ENCODE measurements around the gene FAM114A2.

FAM114A2 gene

GRCh38 chr5:154010660-154011059, 28.1 kb downstream of the FAM114A2 start:
- TF ChIP-seq POLR2AphosphoS5 (IDR thresholded peaks at IDR 0.05; ENCODE audit: borderline replicate concordance, low read depth, low read length) (no peak), FOXP2 (optimal IDR thresholded peaks at IDR 0.05; ENCODE audit: control extremely low read depth, extremely low read length, insufficient read depth) (no peak), EZH2 (IDR thresholded peaks at IDR 0.05) (no peak)
- H3K36me3 ChIP-seq (ENCODE audit: insufficient read depth, low read length): no peaks in the 10 kb centered on the region
- no peaks in the 10 kb centered on the region for H3K9me3 ChIP-seq (ENCODE audit: low read depth, low read length)
- no peak for DNase-seq (ENCODE audit: low read depth, low spot score)
- H3K4me3 ChIP-seq: no peak overlapping the region
- no peak overlapping the region for H3K27ac ChIP-seq
- H3K9ac ChIP-seq (ENCODE audit: insufficient read length): no peak overlapping the region

- DNase-seq (ENCODE audit: low read depth, low spot score): no peak
- no peak for TF ChIP-seq POLR2AphosphoS5 (IDR thresholded peaks at IDR 0.05; ENCODE audit: borderline replicate concordance, low read depth, low read length)
- TF ChIP-seq EZH2 (IDR thresholded peaks at IDR 0.05): no peak
- no peak for TF ChIP-seq FOXP2 (optimal IDR thresholded peaks at IDR 0.05; ENCODE audit: control extremely low read depth, extremely low read length, insufficient read depth)
- no peaks in the 10 kb centered on the region for H3K36me3 ChIP-seq (ENCODE audit: insufficient read depth, low read length)
- no peak overlapping the region for H3K27ac ChIP-seq
- no peaks in the 10 kb centered on the region for H3K9me3 ChIP-seq (ENCODE audit: low read depth, low read length)
- H3K4me3 ChIP-seq: no peak overlapping the region
- no peak overlapping the region for H3K9ac ChIP-seq (ENCODE audit: insufficient read length)
Observed at GRCh38 chr5:154005648-154006047, 33.1 kb downstream of the FAM114A2 start.

GRCh38 chr5:154002511-154003020, 36.1 kb downstream of the FAM114A2 start:
- Histone ChIP-seq H3K9me3 (ENCODE audit: low read depth, low read length) (no peaks in the 10 kb centered on the region), H3K36me3 (ENCODE audit: insufficient read depth, low read length) (peaks cover 8% of the 10 kb centered on the region; the same call in 1 of the 2 replicates), H3K4me3 (no peak overlapping the region), H3K27ac (0 out of 2 replicates have a peak overlapping the region, but pooled peaks have one; percentile 55), H3K9ac (ENCODE audit: insufficient read length) (no peak overlapping the region)
- DNase-seq (ENCODE audit: low read depth, low spot score): no peak
- TF ChIP-seq EZH2 (IDR thresholded peaks at IDR 0.05) (no peak), FOXP2 (optimal IDR thresholded peaks at IDR 0.05; ENCODE audit: control extremely low read depth, extremely low read length, insufficient read depth) (no peak)

DNA sequence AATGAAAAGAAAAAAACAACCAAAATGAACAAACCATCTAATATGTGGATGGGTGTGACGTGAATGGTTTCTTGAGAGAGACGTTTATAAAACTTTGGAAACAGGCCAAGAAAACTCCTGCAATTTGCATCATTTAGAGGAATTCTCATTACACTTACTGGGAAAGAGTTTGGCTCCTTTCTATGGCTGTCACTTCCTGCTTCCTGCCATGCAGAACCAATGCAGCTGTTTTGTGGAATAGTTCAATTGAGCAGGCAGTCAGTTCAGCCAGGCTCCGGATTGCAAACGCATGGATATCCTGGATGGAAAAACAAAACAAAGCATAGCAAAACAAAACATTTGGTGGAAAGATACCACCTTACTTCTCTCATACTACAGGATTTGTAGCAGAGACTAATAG, 36.6 kb downstream of the FAM114A2 start:
- Histone ChIP-seq H3K27ac (0 out of 2 replicates have a peak overlapping the region, but pooled peaks have one; percentile 55), H3K36me3 (ENCODE audit: insufficient read depth, low read length) (peaks cover 13% of the 10 kb centered on the region; the same call in 1 of the 2 replicates), H3K9ac (ENCODE audit: insufficient read length) (no peak overlapping the region), H3K4me3 (no peak overlapping the region), H3K9me3 (ENCODE audit: low read depth, low read length) (no peaks in the 10 kb centered on the region)
- TF ChIP-seq FOXP2 (optimal IDR thresholded peaks at IDR 0.05; ENCODE audit: control extremely low read depth, extremely low read length, insufficient read depth) (no peak), POLR2AphosphoS5 (IDR thresholded peaks at IDR 0.05; ENCODE audit: borderline replicate concordance, low read depth, low read length) (no peak), EZH2 (IDR thresholded peaks at IDR 0.05) (no peak)
- DNase-seq (ENCODE audit: low read depth, low spot score): peak; percentile 47

GRCh38 chr5:154000703-154001102, 38.0 kb downstream of the FAM114A2 start:
- TF ChIP-seq EZH2 (IDR thresholded peaks at IDR 0.05) (no peak), FOXP2 (optimal IDR thresholded peaks at IDR 0.05; ENCODE audit: control extremely low read depth, extremely low read length, insufficient read depth) (no peak), POLR2AphosphoS5 (IDR thresholded peaks at IDR 0.05; ENCODE audit: borderline replicate concordance, low read depth, low read length) (no peak)
- no peak overlapping the region for H3K27ac ChIP-seq
- H3K36me3 ChIP-seq (ENCODE audit: insufficient read depth, low read length): peaks cover 14% of the 10 kb centered on the region; the same call in 1 of the 2 replicates
- H3K9me3 ChIP-seq (ENCODE audit: low read depth, low read length): no peaks in the 10 kb centered on the region
- H3K9ac ChIP-seq (ENCODE audit: insufficient read length): no peak overlapping the region
- DNase-seq (ENCODE audit: low read depth, low spot score): no peak
- H3K4me3 ChIP-seq: no peak overlapping the region

GRCh38 chr5:153999995-154000394, 38.7 kb downstream of the FAM114A2 start:
- no peak for TF ChIP-seq POLR2AphosphoS5 (IDR thresholded peaks at IDR 0.05; ENCODE audit: borderline replicate concordance, low read depth, low read length)
- no peak for TF ChIP-seq FOXP2 (optimal IDR thresholded peaks at IDR 0.05; ENCODE audit: control extremely low read depth, extremely low read length, insufficient read depth)
- no peak for TF ChIP-seq EZH2 (IDR thresholded peaks at IDR 0.05)
- H3K9ac ChIP-seq (ENCODE audit: insufficient read length): no peak overlapping the region
- H3K9me3 ChIP-seq (ENCODE audit: low read depth, low read length): no peaks in the 10 kb centered on the region
- no peak for DNase-seq (ENCODE audit: low read depth, low spot score)
- no peak overlapping the region for H3K27ac ChIP-seq
- peaks cover 14% of the 10 kb centered on the region; the same call in 1 of the 2 replicates for H3K36me3 ChIP-seq (ENCODE audit: insufficient read depth, low read length)
- H3K4me3 ChIP-seq: no peak overlapping the region

DNA sequence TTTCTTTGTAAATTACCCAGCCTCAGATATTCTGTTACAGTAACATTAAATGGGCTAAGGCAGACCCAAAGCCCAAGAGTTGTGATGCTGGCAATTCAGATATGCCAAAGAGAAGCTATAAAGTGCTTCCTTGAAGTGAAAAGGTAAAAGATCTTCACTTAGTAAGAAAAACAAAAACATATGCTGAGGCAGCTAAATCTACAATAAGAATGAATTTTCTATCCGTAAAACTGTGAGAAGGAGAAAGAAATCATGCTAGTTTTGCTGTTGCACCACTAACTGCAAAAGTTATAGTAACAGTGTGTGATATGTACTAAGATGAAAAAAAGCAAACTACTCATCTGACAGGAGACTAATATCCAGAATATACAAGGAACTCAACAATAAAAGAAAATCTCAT, 39.9 kb downstream of the FAM114A2 start:
- TF ChIP-seq EZH2 (IDR thresholded peaks at IDR 0.05) (no peak), POLR2AphosphoS5 (IDR thresholded peaks at IDR 0.05; ENCODE audit: borderline replicate concordance, low read depth, low read length) (no peak), FOXP2 (optimal IDR thresholded peaks at IDR 0.05; ENCODE audit: control extremely low read depth, extremely low read length, insufficient read depth) (no peak)
- no peaks in the 10 kb centered on the region for H3K9me3 ChIP-seq (ENCODE audit: low read depth, low read length)
- peaks cover 14% of the 10 kb centered on the region; the same call in 1 of the 2 replicates for H3K36me3 ChIP-seq (ENCODE audit: insufficient read depth, low read length)
- no peak overlapping the region for H3K9ac ChIP-seq (ENCODE audit: insufficient read length)
- DNase-seq (ENCODE audit: low read depth, low spot score): no peak
- H3K27ac ChIP-seq: no peak overlapping the region
- no peak overlapping the region for H3K4me3 ChIP-seq

DNA sequence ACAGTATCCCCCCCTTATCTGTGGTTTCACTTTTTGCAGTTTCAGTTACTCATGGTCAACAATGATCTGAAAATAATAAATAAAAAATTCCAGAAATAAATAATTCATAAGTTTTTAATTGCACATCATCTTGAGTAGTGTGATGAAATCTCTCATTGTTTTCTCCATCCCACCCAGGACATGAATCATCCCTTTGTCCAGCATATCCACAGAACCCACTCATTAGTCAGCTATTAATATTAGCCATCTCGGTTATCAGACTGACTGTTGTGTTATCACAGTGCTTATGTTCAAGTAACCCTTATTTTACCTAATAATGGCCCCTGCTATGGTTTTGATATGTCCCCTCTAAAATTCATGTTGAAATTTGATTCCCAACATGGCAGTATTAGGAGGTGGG, 40.7 kb downstream of the FAM114A2 start:
- Histone ChIP-seq H3K9ac (ENCODE audit: insufficient read length) (no peak overlapping the region), H3K4me3 (no peak overlapping the region), H3K36me3 (ENCODE audit: insufficient read depth, low read length) (peaks cover 14% of the 10 kb centered on the region; the same call in 1 of the 2 replicates), H3K27ac (no peak overlapping the region), H3K9me3 (ENCODE audit: low read depth, low read length) (no peaks in the 10 kb centered on the region)
- DNase-seq (ENCODE audit: low read depth, low spot score): no peak
- no peak for TF ChIP-seq FOXP2 (optimal IDR thresholded peaks at IDR 0.05; ENCODE audit: control extremely low read depth, extremely low read length, insufficient read depth)
- no peak for TF ChIP-seq POLR2AphosphoS5 (IDR thresholded peaks at IDR 0.05; ENCODE audit: borderline replicate concordance, low read depth, low read length)
- TF ChIP-seq EZH2 (IDR thresholded peaks at IDR 0.05): no peak

DNA sequence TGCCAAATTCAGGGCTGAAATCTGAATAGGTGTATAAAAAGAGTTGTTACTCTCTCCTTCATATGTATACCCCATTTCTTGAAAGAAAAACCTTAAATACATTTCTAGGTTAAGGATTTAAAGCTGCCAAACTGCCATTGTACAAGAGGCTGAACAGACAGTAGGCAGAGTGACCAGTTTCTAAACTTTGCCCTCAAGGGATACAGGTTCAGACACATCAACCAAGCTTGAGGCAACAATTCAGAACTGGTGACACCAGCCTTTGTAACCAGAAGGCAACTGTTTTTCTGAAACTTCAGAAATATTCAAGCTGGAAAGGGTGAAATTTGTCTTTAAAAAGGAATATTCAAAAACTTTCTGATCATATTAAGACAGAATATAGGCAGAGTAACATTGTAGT, 47.5 kb downstream of the FAM114A2 start:
- Histone ChIP-seq H3K9me3 (ENCODE audit: low read depth, low read length) (no peaks in the 10 kb centered on the region), H3K4me3 (no peak overlapping the region), H3K9ac (ENCODE audit: insufficient read length) (no peak overlapping the region), H3K27ac (no peak overlapping the region), H3K36me3 (ENCODE audit: insufficient read depth, low read length) (no peaks in the 10 kb centered on the region)
- no peak for TF ChIP-seq FOXP2 (optimal IDR thresholded peaks at IDR 0.05; ENCODE audit: control extremely low read depth, extremely low read length, insufficient read depth)
- no peak for TF ChIP-seq POLR2AphosphoS5 (IDR thresholded peaks at IDR 0.05; ENCODE audit: borderline replicate concordance, low read depth, low read length)
- no peak for TF ChIP-seq EZH2 (IDR thresholded peaks at IDR 0.05)
- no peak for DNase-seq (ENCODE audit: low read depth, low spot score)
